Naive thymus-derived CD4-positive, alpha-beta T cell (primary cell): ENCODE measurements around the gene MED9. TPM values are rescaled to one million over a fixed set of nuclear protein-coding genes. Genes with fewer than 3 reads are reported as not detected.
A peak's percentile ranks its signal among the peaks of the same experiment; 100 is the strongest.

ENCODE experiments used
- ATAC-seq: fragments of 150-1000 bp; cut with Tn5 transposase; 2 replicates; pipeline ENCODE4 v1.10.0; 2021; ENCODE audit warnings: mild to moderate bottlenecking, moderate library complexity
- CTCF ChIA-PET: fragments of 350-600 bp; sonication (Branson Sonifier 250); formaldehyde crosslinking; loops from one replicate; lab custom pipeline; 2021; ENCODE audit warnings: antibody characterized with exemption; lab: Charles Lee
- POLR2A ChIA-PET: fragments of 350-600 bp; sonication (Branson Sonifier 250); formaldehyde crosslinking; loops from one replicate; lab custom pipeline; 2021; ENCODE audit warnings: antibody characterized with exemption, inconsistent platforms; lab: Charles Lee
- DNase-seq, 9 donors: peaks; one replicate each; pipeline versions ENCODE4 v3.0.0 to v3.0.0-alpha.2; 2020 to 2022; ENCODE audit warnings: mixed read lengths in 1 of 9
- H3K27ac ChIP-seq: one replicate; pipeline ENCODE4 v1.7.0; 2013; ENCODE audit warnings: mild to moderate bottlenecking, low read depth, low read length, moderate library complexity
- H3K27me3 ChIP-seq, 2 donors: one replicate each; pipeline ENCODE4 v1.7.0; 2013; ENCODE audit warnings: low read length in 2 of 2, mild to moderate bottlenecking in 2 of 2, moderate library complexity in 2 of 2; ENCODE audit not compliant: control insufficient read depth in 2 of 2, insufficient read depth in 2 of 2
- H3K36me3 ChIP-seq, 3 experiments: 1 replicate in 2 of 3; 2 replicates in 1 of 3; pipeline ENCODE4 v1.7.0; 2013; ENCODE audit warnings: low read length in 3 of 3, mild to moderate bottlenecking in 3 of 3, moderate library complexity in 1 of 3; ENCODE audit not compliant: insufficient read depth in 3 of 3, control insufficient read depth in 2 of 3
- H3K4me1 ChIP-seq, 2 donors: one replicate each; pipeline ENCODE4 v1.7.0; 2013; ENCODE audit warnings: low read length in 2 of 2, mild to moderate bottlenecking in 2 of 2, moderate library complexity in 1 of 2; ENCODE audit not compliant: control insufficient read depth in 2 of 2, insufficient read depth in 2 of 2
- H3K4me3 ChIP-seq: 2 replicates; pipeline ENCODE4 v1.7.0; 2013; ENCODE audit warnings: mild to moderate bottlenecking, low read length
- H3K9me3 ChIP-seq, 3 experiments: 1 replicate in 2 of 3; 2 replicates in 1 of 3; pipeline ENCODE4 v1.7.0; 2013; ENCODE audit warnings: low read length in 3 of 3; ENCODE audit not compliant: control insufficient read depth in 2 of 3
- H3K27ac Mint-ChIP-seq, 9 donors: one replicate each; pipeline ENCODE4 v1.8.0; 2020 to 2022; ENCODE audit warnings: mixed read lengths in 9 of 9, mild to moderate bottlenecking in 8 of 9, moderate library complexity in 5 of 9, inconsistent platforms in 2 of 9
- H3K27me3 Mint-ChIP-seq, 5 donors: one replicate each; pipeline ENCODE4 v1.8.0; 2021 to 2022; ENCODE audit warnings: mixed read lengths in 5 of 5, mild to moderate bottlenecking in 1 of 5
- H3K36me3 Mint-ChIP-seq, 5 donors: one replicate each; pipeline ENCODE4 v1.8.0; 2020 to 2022; ENCODE audit warnings: mixed read lengths in 5 of 5, mild to moderate bottlenecking in 3 of 5, inconsistent platforms in 1 of 5
- H3K4me1 Mint-ChIP-seq, 7 donors: one replicate each; pipeline ENCODE4 v1.8.0; 2020 to 2022; ENCODE audit warnings: mixed read lengths in 7 of 7, mild to moderate bottlenecking in 3 of 7, inconsistent platforms in 1 of 7
- H3K4me3 Mint-ChIP-seq, 10 donors: one replicate each; pipeline ENCODE4 v1.8.0; 2020 to 2022; ENCODE audit warnings: mild to moderate bottlenecking in 10 of 10, mixed read lengths in 10 of 10, moderate library complexity in 6 of 10, inconsistent platforms in 2 of 10
- H3K9me3 Mint-ChIP-seq, 11 donors: one replicate each; pipeline ENCODE4 v1.8.0; 2020 to 2022; ENCODE audit warnings: mixed read lengths in 11 of 11, mild to moderate bottlenecking in 4 of 11, inconsistent platforms in 1 of 11, moderate library complexity in 1 of 11
- intact Hi-C, 2 donors: fragments of 100-400 bp; cut with micrococcal nuclease; formaldehyde crosslinking; loops; one replicate each; pipeline ENCODE4 v1.15.1; 2023
- polyA plus RNA-seq, 2 donors: library from polyadenylated mRNA; unstranded; fragments of 300-500 nt; fragmentation: Illumina TruSeq; gene quantifications; one replicate each; pipeline ENCODE4 v1.2.3, GENCODE V29; 2021
- total RNA-seq, 6 experiments: library from RNA in 5 of 6; stranded (reverse) in 5 of 6; gene quantifications; 1 replicate in 5 of 6; 2 replicates in 1 of 6; pipeline ENCODE4 v1.2.3 and lab custom pipeline; 2021 to 2026

Gene MED9
- total and polyA plus RNA-seq, 7 experiments from 2014 or later, result 14.0 to 24.1 (median 17.2) TPM

- H3K36me3 ChIP-seq, result peaks cover 0 to 29% (median 0%) of the 10 kb centered on the region in 3 experiments
- peaks cover 0 to 5% of the 10 kb centered on the region in 2 donors for H3K4me1 ChIP-seq
- intact Hi-C loops, result loop anchor here in 1 of 2 donors (10.0 kb wide), 1 partner anchor 74 kb away; no protein-coding TSS in a partner anchor
- peaks cover 4 to 22% (median 6%) of the 10 kb centered on the region in 5 donors for H3K27me3 Mint-ChIP-seq
- peaks cover 17 to 32% (median 19%) of the 10 kb centered on the region in 7 donors for H3K4me1 Mint-ChIP-seq
- H3K4me3 ChIP-seq, result no peak overlapping the region
- H3K4me3 Mint-ChIP-seq, result no peak overlapping the region
- peaks cover 13 to 28% (median 14%) of the 10 kb centered on the region in 5 donors for H3K36me3 Mint-ChIP-seq
- POLR2A ChIA-PET, result no interaction called here
- CTCF ChIA-PET, result interaction anchor here (0.9 to 1.1 kb wide), 2 partner anchors 136 to 151 kb away, joined by 3 read pairs; no protein-coding TSS in a partner anchor
- no peaks in the 10 kb centered on the region for H3K9me3 ChIP-seq
- H3K27ac ChIP-seq, result no peak overlapping the region
- H3K27me3 ChIP-seq, result no peaks in the 10 kb centered on the region
- no peak for ATAC-seq
- no peak for DNase-seq
- H3K27ac Mint-ChIP-seq, result no peak overlapping the region
- peaks cover 0 to 1% (median 0%) of the 10 kb centered on the region in 11 donors for H3K9me3 Mint-ChIP-seq
These were observed 14.3 kb downstream of the MED9 start for GRCh38 chr17:17491031-17491471.

DNA sequence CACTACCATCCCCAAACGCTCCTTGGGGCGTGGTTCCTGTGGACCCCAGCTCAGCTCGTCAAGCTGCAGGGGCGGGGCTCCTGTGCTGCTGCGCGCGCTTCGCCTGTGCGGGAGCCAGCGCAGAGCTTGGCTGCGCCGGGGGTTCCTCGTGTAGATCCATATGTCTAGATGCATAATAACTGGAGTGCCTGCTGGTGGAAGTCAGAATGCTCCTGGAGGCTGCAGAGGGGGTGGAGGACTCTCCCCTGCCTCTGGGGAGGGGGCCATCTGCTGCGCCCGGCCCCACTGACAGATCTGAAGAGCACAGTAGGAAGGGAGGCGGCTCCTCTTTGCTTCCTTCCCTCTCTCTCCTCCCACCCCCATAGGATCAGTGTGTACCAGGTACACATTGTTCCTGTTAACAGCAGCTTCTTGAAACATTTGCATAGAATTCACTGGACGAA, 14.8 kb downstream of the MED9 start:
- Histone ChIP-seq H3K27me3 (no peaks in the 10 kb centered on the region), H3K4me1 (peaks cover 0 to 5% of the 10 kb centered on the region in 2 donors), H3K9me3 (no peaks in the 10 kb centered on the region), H3K36me3 (peaks cover 0 to 29% (median 0%) of the 10 kb centered on the region in 3 experiments), H3K4me3 (no peak overlapping the region), H3K27ac (no peak overlapping the region)
- ChIA-PET CTCF (interaction anchor here (1.1 kb wide), 1 partner anchor 137 kb away, joined by 3 read pairs; no protein-coding TSS in a partner anchor), POLR2A (no interaction called here)
- intact Hi-C loops, result loop anchor here in 1 of 2 donors (10.0 kb wide), 1 partner anchor 73 kb away; no protein-coding TSS in a partner anchor
- no peak for DNase-seq
- Mint-ChIP-seq H3K9me3 (peaks cover 0 to 1% (median 0%) of the 10 kb centered on the region in 11 donors), H3K4me3 (no peak overlapping the region), H3K27ac (no peak overlapping the region), H3K36me3 (peaks cover 13 to 28% (median 14%) of the 10 kb centered on the region in 5 donors), H3K4me1 (peaks cover 17 to 32% (median 19%) of the 10 kb centered on the region in 7 donors), H3K27me3 (peaks cover 4 to 22% (median 6%) of the 10 kb centered on the region in 5 donors)
- ATAC-seq, result no peak

GRCh38 chr17:17492085-17492484, 15.3 kb downstream of the MED9 start:
- Histone ChIP-seq H3K36me3 (peaks cover 0 to 29% (median 0%) of the 10 kb centered on the region in 3 experiments), H3K27ac (no peak overlapping the region), H3K9me3 (no peaks in the 10 kb centered on the region), H3K4me3 (no peak overlapping the region), H3K4me1 (peaks cover 0 to 8% of the 10 kb centered on the region in 2 donors), H3K27me3 (no peaks in the 10 kb centered on the region)
- intact Hi-C loops, result loop anchor here in 1 of 2 donors (10.0 kb wide), 1 partner anchor 73 kb away; no protein-coding TSS in a partner anchor
- H3K27me3 Mint-ChIP-seq, result peaks cover 4 to 22% (median 6%) of the 10 kb centered on the region in 5 donors
- POLR2A ChIA-PET, result no interaction called here
- H3K4me1 Mint-ChIP-seq, result peaks cover 14 to 28% (median 18%) of the 10 kb centered on the region in 7 donors
- no peak overlapping the region for H3K4me3 Mint-ChIP-seq
- CTCF ChIA-PET, result no interaction called here
- no peak for DNase-seq
- no peak overlapping the region for H3K27ac Mint-ChIP-seq
- peaks cover 9 to 24% (median 13%) of the 10 kb centered on the region in 5 donors for H3K36me3 Mint-ChIP-seq
- peaks cover 0 to 1% (median 0%) of the 10 kb centered on the region in 11 donors for H3K9me3 Mint-ChIP-seq
- no peak for ATAC-seq

DNA sequence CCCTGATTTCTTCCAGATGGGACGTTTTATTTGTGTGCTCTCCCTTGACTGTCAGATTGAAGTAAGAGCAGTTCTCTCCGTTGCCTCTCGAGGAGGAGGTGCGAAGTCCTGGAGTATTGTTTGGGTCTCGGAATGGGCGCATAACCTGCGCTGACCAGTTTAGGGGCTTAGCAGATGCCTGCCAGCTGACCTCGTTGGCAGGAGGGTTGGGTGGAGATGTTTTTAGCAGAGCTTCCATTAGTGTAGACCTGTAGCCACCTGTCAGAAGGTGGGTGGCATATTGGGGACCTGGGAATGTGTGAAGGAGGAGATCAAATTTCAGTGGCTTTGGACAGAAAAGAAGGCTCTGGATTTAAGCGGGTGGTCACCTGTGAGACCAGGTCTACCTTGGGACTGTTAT, 15.8 kb downstream of the MED9 start:
- peaks cover 3 to 11% of the 10 kb centered on the region in 2 donors for H3K4me1 ChIP-seq
- Mint-ChIP-seq H3K36me3 (peaks cover 7 to 19% (median 9%) of the 10 kb centered on the region in 5 donors), H3K9me3 (peaks cover 0 to 1% (median 0%) of the 10 kb centered on the region in 11 donors), H3K4me3 (no peak overlapping the region), H3K4me1 (peaks cover 13 to 23% (median 16%) of the 10 kb centered on the region in 7 donors), H3K27me3 (peaks cover 4 to 24% (median 6%) of the 10 kb centered on the region in 5 donors), H3K27ac (peak overlapping the region in 1 of 9 donors; percentile 16)
- CTCF ChIA-PET, result no interaction called here
- ATAC-seq (no peak), DNase-seq (no peak)
- no peak overlapping the region for H3K27ac ChIP-seq
- H3K27me3 ChIP-seq, result no peaks in the 10 kb centered on the region
- peaks cover 0 to 26% (median 0%) of the 10 kb centered on the region in 3 experiments for H3K36me3 ChIP-seq
- intact Hi-C loops, result loop anchor here in 1 of 2 donors (10.0 kb wide), 1 partner anchor 72 kb away; no protein-coding TSS in a partner anchor
- no peak overlapping the region for H3K4me3 ChIP-seq
- POLR2A ChIA-PET, result no interaction called here
- no peaks in the 10 kb centered on the region for H3K9me3 ChIP-seq

GRCh38 chr17:17493249-17493985, 16.6 kb downstream of the MED9 start:
- DNase-seq (no peak), ATAC-seq (no peak)
- Mint-ChIP-seq H3K4me1 (peaks cover 12 to 23% (median 14%) of the 10 kb centered on the region in 7 donors), H3K27me3 (peaks cover 4 to 24% (median 6%) of the 10 kb centered on the region in 5 donors), H3K36me3 (peaks cover 3 to 12% (median 7%) of the 10 kb centered on the region in 5 donors), H3K4me3 (peak overlapping the region in 2 of 10 donors; percentile 33 to 45), H3K27ac (no peak overlapping the region), H3K9me3 (peaks cover 0 to 1% (median 0%) of the 10 kb centered on the region in 11 donors)
- H3K27ac ChIP-seq, result no peak overlapping the region
- intact Hi-C loops, result loop anchor here in 1 of 2 donors (10.0 kb wide), 1 partner anchor 71 kb away; no protein-coding TSS in a partner anchor
- no peaks in the 10 kb centered on the region for H3K9me3 ChIP-seq
- no peak overlapping the region for H3K4me3 ChIP-seq
- H3K36me3 ChIP-seq, result peaks cover 0 to 18% (median 0%) of the 10 kb centered on the region in 3 experiments
- CTCF ChIA-PET, result no interaction called here
- POLR2A ChIA-PET, result no interaction called here
- H3K4me1 ChIP-seq, result peaks cover 3 to 11% of the 10 kb centered on the region in 2 donors
- no peaks in the 10 kb centered on the region for H3K27me3 ChIP-seq

- Histone ChIP-seq H3K9me3 (no peaks in the 10 kb centered on the region), H3K36me3 (peaks cover 0 to 18% (median 0%) of the 10 kb centered on the region in 3 experiments), H3K27ac (no peak overlapping the region), H3K4me3 (no peak overlapping the region), H3K27me3 (no peaks in the 10 kb centered on the region), H3K4me1 (peaks cover 3 to 11% of the 10 kb centered on the region in 2 donors)
- intact Hi-C loops, result loop anchor here in 1 of 2 donors (10.0 kb wide), 1 partner anchor 71 kb away; no protein-coding TSS in a partner anchor
- Mint-ChIP-seq H3K27me3 (peaks cover 4 to 24% (median 6%) of the 10 kb centered on the region in 5 donors), H3K4me1 (peaks cover 12 to 20% (median 14%) of the 10 kb centered on the region in 7 donors), H3K4me3 (peak overlapping the region in 3 of 10 donors; percentile 4 to 90 (median 33)), H3K9me3 (peaks cover 0 to 1% (median 0%) of the 10 kb centered on the region in 11 donors), H3K36me3 (peaks cover 3 to 12% (median 4%) of the 10 kb centered on the region in 5 donors), H3K27ac (no peak overlapping the region)
- ChIA-PET CTCF (no interaction called here), POLR2A (no interaction called here)
- ATAC-seq, result no peak
- DNase-seq, result no peak
These were observed 17.2 kb downstream of the MED9 start for GRCh38 chr17:17493986-17494466.
